ENCODE measurements around the gene ST8SIA5. TPM values are rescaled to one million over a fixed set of nuclear protein-coding genes. Genes with fewer than 3 reads are reported as not detected.

ST8SIA5 gene
- total RNA-seq, 2 experiments from 2014 or later: not detected

GRCh38 chr18:46704816-46705215 lies 52.0 kb downstream of the ST8SIA5 start:
- H3K4me1 Mint-ChIP-seq: peaks cover 2% of the 10 kb centered on the region
- ChIA-PET CTCF (no interaction called here), POLR2A (no interaction called here)
- H3K4me3 Mint-ChIP-seq: no peak overlapping the region
- DNase-seq (no peak), ATAC-seq (no peak)
- H3K27me3 Mint-ChIP-seq: no peaks in the 10 kb centered on the region
- intact Hi-C loops (cut with DNase I, micrococcal nuclease): no loop called here
- H3K27ac Mint-ChIP-seq: no peak overlapping the region
- H3K9me3 Mint-ChIP-seq (ENCODE audit: low read depth): no peaks in the 10 kb centered on the region
- no peaks in the 10 kb centered on the region for H3K36me3 Mint-ChIP-seq (ENCODE audit: low read depth)

GRCh38 chr18:46704189-46704588 lies 52.7 kb downstream of the ST8SIA5 start:
- no peaks in the 10 kb centered on the region for H3K27me3 Mint-ChIP-seq
- POLR2A ChIA-PET: no interaction called here
- no peaks in the 10 kb centered on the region for H3K9me3 Mint-ChIP-seq (ENCODE audit: low read depth)
- H3K4me3 Mint-ChIP-seq: no peak overlapping the region
- CTCF ChIA-PET: no interaction called here
- DNase-seq (no peak), ATAC-seq (no peak)
- intact Hi-C loops (cut with DNase I, micrococcal nuclease): no loop called here
- H3K27ac Mint-ChIP-seq: no peak overlapping the region
- H3K36me3 Mint-ChIP-seq (ENCODE audit: low read depth): no peaks in the 10 kb centered on the region
- H3K4me1 Mint-ChIP-seq: peaks cover 2% of the 10 kb centered on the region

GRCh38 chr18:46702471-46702870 lies 54.4 kb downstream of the ST8SIA5 start:
- ATAC-seq: no peak
- DNase-seq: no peak
- H3K4me1 Mint-ChIP-seq: peaks cover 2% of the 10 kb centered on the region
- intact Hi-C loops (cut with DNase I, micrococcal nuclease): no loop called here
- peaks cover 6% of the 10 kb centered on the region for H3K27me3 Mint-ChIP-seq
- no peaks in the 10 kb centered on the region for H3K36me3 Mint-ChIP-seq (ENCODE audit: low read depth)
- CTCF ChIA-PET: interaction anchor here (0.6 kb wide), 1 partner anchor 688 kb away, joined by 3 read pairs; no protein-coding TSS in a partner anchor
- H3K27ac Mint-ChIP-seq: no peak overlapping the region
- H3K4me3 Mint-ChIP-seq: no peak overlapping the region
- peaks cover 5% of the 10 kb centered on the region for H3K9me3 Mint-ChIP-seq (ENCODE audit: low read depth)
- POLR2A ChIA-PET: no interaction called here

GRCh38 chr18:46700066-46700824 lies 56.6 kb downstream of the ST8SIA5 start:
- CTCF ChIA-PET: no interaction called here
- intact Hi-C loops (cut with DNase I, micrococcal nuclease): no loop called here

GRCh38 chr18:46696702-46697101 lies 60.2 kb downstream of the ST8SIA5 start:
- no peak for ATAC-seq
- Mint-ChIP-seq H3K9me3 (ENCODE audit: low read depth) (peaks cover 5% of the 10 kb centered on the region), H3K4me1 (no peaks in the 10 kb centered on the region), H3K4me3 (no peak overlapping the region), H3K36me3 (ENCODE audit: low read depth) (no peaks in the 10 kb centered on the region), H3K27ac (no peak overlapping the region), H3K27me3 (peaks cover 12% of the 10 kb centered on the region)
- ChIA-PET CTCF (interaction anchor here (0.7 to 0.8 kb wide), 2 partner anchors 54 to 73 kb away, joined by 3 read pairs; no protein-coding TSS in a partner anchor), POLR2A (no interaction called here)
- no peak for DNase-seq
- intact Hi-C loops (cut with DNase I, micrococcal nuclease): no loop called here

More at GRCh38 chr18:46700066-46700824, 56.6 kb downstream of the ST8SIA5 start:
- DNase-seq (no peak), ATAC-seq (no peak)
- POLR2A ChIA-PET: no interaction called here
- Mint-ChIP-seq H3K36me3 (ENCODE audit: low read depth) (no peaks in the 10 kb centered on the region), H3K4me3 (no peak overlapping the region), H3K4me1 (no peaks in the 10 kb centered on the region), H3K9me3 (ENCODE audit: low read depth) (peaks cover 5% of the 10 kb centered on the region), H3K27ac (no peak overlapping the region), H3K27me3 (peaks cover 9% of the 10 kb centered on the region)

- Mint-ChIP-seq H3K27ac (no peak overlapping the region), H3K27me3 (peaks cover 12% of the 10 kb centered on the region), H3K36me3 (ENCODE audit: low read depth) (no peaks in the 10 kb centered on the region), H3K4me1 (no peaks in the 10 kb centered on the region), H3K9me3 (ENCODE audit: low read depth) (peaks cover 5% of the 10 kb centered on the region), H3K4me3 (no peak overlapping the region)
- ATAC-seq (no peak), DNase-seq (no peak)
- POLR2A ChIA-PET: no interaction called here
- CTCF ChIA-PET: no interaction called here
- intact Hi-C loops (cut with DNase I, micrococcal nuclease): no loop called here
Measured at GRCh38 chr18:46696268-46696667, 60.6 kb downstream of the ST8SIA5 start.

GRCh38 chr18:46693996-46694395 lies 62.9 kb downstream of the ST8SIA5 start:
- ATAC-seq (no peak), DNase-seq (no peak)
- Mint-ChIP-seq H3K4me1 (no peaks in the 10 kb centered on the region), H3K27ac (no peak overlapping the region), H3K9me3 (ENCODE audit: low read depth) (peaks cover 5% of the 10 kb centered on the region), H3K27me3 (peaks cover 12% of the 10 kb centered on the region), H3K36me3 (ENCODE audit: low read depth) (no peaks in the 10 kb centered on the region), H3K4me3 (no peak overlapping the region)
- CTCF ChIA-PET: no interaction called here
- intact Hi-C loops (cut with DNase I, micrococcal nuclease): no loop called here
- POLR2A ChIA-PET: no interaction called here

GRCh38 chr18:46688853-46689525 lies 67.9 kb downstream of the ST8SIA5 start:
- Mint-ChIP-seq H3K4me1 (no peaks in the 10 kb centered on the region), H3K27ac (no peak overlapping the region), H3K4me3 (no peak overlapping the region), H3K27me3 (peaks cover 4% of the 10 kb centered on the region), H3K9me3 (ENCODE audit: low read depth) (no peaks in the 10 kb centered on the region), H3K36me3 (ENCODE audit: low read depth) (no peaks in the 10 kb centered on the region)
- DNase-seq (no peak), ATAC-seq (no peak)
- CTCF ChIA-PET: no interaction called here
- POLR2A ChIA-PET: interaction anchor here (0.7 kb wide), 1 partner anchor 95 kb away, joined by 7 read pairs; no protein-coding TSS in a partner anchor
- intact Hi-C loops (cut with DNase I, micrococcal nuclease): no loop called here

GRCh38 chr18:46686186-46686585 lies 70.7 kb downstream of the ST8SIA5 start:
- ATAC-seq (no peak), DNase-seq (no peak)
- intact Hi-C loops (cut with DNase I, micrococcal nuclease): no loop called here
- CTCF ChIA-PET: no interaction called here
- no peak overlapping the region for H3K4me3 Mint-ChIP-seq
- no peaks in the 10 kb centered on the region for H3K36me3 Mint-ChIP-seq (ENCODE audit: low read depth)
- POLR2A ChIA-PET: no interaction called here
- no peak overlapping the region for H3K27ac Mint-ChIP-seq
- H3K9me3 Mint-ChIP-seq (ENCODE audit: low read depth): no peaks in the 10 kb centered on the region
- H3K4me1 Mint-ChIP-seq: no peaks in the 10 kb centered on the region
- H3K27me3 Mint-ChIP-seq: no peaks in the 10 kb centered on the region

GRCh38 chr18:46683252-46683651 lies 73.6 kb downstream of the ST8SIA5 start:
- H3K27me3 Mint-ChIP-seq: no peaks in the 10 kb centered on the region
- H3K4me3 Mint-ChIP-seq: no peak overlapping the region
- H3K36me3 Mint-ChIP-seq (ENCODE audit: low read depth): no peaks in the 10 kb centered on the region
- H3K27ac Mint-ChIP-seq: no peak overlapping the region
- ChIA-PET CTCF (no interaction called here), POLR2A (no interaction called here)
- intact Hi-C loops (cut with DNase I, micrococcal nuclease): no loop called here
- no peak for DNase-seq
- no peaks in the 10 kb centered on the region for H3K4me1 Mint-ChIP-seq
- ATAC-seq: no peak
- no peaks in the 10 kb centered on the region for H3K9me3 Mint-ChIP-seq (ENCODE audit: low read depth)

- ChIA-PET CTCF (interaction anchor here (0.8 kb wide), 1 partner anchor 400 kb away, joined by 3 read pairs; no protein-coding TSS in a partner anchor), POLR2A (no interaction called here)
- no peak for DNase-seq
- Mint-ChIP-seq H3K36me3 (ENCODE audit: low read depth) (no peaks in the 10 kb centered on the region), H3K9me3 (ENCODE audit: low read depth) (no peaks in the 10 kb centered on the region), H3K27me3 (peaks cover 2% of the 10 kb centered on the region), H3K4me1 (no peaks in the 10 kb centered on the region), H3K4me3 (no peak overlapping the region), H3K27ac (no peak overlapping the region)
- ATAC-seq: no peak
- intact Hi-C loops (cut with DNase I, micrococcal nuclease): no loop called here
Measured at GRCh38 chr18:46680784-46681695, 75.8 kb downstream of the ST8SIA5 start.

Measured in activated CD4-positive, alpha-beta T cell treated with anti-CD3 and anti-CD28 coated beads for 36 hours (primary cell).